Measurements from ENCODE around the gene ANKRD42.

Gene ANKRD42

DNA sequence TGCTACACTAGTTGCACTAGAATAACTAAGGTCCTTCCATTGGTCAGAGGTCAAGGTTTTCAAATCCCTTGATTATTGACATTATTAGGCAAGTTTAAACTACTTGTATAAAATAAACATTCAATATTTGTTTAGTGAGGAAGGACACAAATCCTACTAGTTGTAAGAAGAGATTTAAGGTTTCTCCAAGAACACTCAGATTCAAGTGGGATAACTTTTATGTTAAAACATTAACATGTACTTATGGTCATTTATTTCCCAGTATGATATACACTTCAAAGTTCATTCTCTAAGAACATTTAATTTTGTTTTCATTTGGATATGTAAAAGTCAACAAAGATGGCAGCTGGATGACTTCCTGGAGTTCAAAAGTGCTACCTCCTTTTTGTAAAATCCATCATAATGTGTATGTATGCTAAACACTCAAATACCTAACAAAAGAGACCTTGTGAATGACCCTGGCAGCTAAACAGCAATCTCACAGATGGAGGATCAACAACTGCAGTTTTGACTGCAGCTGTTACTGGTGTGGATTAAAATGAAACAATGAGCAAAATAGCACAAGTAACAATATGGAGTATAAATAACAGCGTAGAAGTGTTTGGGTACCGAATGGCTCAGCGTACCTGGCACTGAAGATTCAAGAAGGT is 91.1 kb downstream of the ANKRD42 start:
- Histone ChIP-seq H3K4me1 (no peaks in the 10 kb centered on the region), H3K9me3 (no peaks in the 10 kb centered on the region), H3K27me3 (no peaks in the 10 kb centered on the region), H3K4me3 (ENCODE audit: low read depth, low read length) (peak overlapping the region; percentile 93), H3K36me3 (no peaks in the 10 kb centered on the region; the same call in 1 of the 2 replicates)
- TF ChIP-seq, protein P1, sequence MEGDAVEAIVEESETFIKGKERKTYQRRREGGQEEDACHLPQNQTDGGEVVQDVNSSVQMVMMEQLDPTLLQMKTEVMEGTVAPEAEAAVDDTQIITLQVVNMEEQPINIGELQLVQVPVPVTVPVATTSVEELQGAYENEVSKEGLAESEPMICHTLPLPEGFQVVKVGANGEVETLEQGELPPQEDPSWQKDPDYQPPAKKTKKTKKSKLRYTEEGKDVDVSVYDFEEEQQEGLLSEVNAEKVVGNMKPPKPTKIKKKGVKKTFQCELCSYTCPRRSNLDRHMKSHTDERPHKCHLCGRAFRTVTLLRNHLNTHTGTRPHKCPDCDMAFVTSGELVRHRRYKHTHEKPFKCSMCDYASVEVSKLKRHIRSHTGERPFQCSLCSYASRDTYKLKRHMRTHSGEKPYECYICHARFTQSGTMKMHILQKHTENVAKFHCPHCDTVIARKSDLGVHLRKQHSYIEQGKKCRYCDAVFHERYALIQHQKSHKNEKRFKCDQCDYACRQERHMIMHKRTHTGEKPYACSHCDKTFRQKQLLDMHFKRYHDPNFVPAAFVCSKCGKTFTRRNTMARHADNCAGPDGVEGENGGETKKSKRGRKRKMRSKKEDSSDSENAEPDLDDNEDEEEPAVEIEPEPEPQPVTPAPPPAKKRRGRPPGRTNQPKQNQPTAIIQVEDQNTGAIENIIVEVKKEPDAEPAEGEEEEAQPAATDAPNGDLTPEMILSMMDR (IDR thresholded peaks at IDR 0.05; ENCODE audit: low read depth, low read length) = no peak
- DNase-seq = no peak

DNA sequence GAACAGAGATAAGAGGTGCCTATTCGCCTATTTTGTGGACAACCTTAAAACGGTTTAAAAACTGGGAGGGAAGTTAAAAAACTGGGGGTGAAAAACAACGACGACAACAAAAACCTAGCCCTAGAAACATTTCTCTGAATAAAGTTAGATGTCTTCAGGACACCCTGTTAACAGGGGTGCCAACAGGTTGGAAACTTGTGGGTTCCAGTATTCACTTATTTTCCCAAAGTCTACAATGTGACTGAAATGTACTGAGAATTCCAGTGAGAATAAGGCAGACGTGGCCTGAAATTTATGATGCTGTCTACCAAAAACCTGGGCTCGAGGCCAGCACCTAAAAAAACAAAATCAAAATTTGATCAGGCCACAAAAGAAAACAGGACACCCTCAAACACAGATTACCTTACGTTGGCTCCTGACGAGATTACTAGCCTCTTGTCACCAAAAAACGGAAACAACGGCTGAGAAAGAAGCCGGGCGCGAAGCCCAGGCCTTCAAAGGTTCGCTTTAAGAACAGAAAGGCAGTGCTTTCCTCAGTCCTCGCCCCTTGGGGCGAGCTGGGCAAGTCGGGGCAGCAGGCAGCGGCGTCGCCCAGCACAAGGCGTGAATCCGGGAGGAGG is 91.7 kb downstream of the ANKRD42 start:
- Histone ChIP-seq H3K4me3 (ENCODE audit: low read depth, low read length) (peak overlapping the region; percentile 93), H3K9me3 (no peaks in the 10 kb centered on the region), H3K36me3 (no peaks in the 10 kb centered on the region), H3K4me1 (no peaks in the 10 kb centered on the region), H3K27me3 (no peaks in the 10 kb centered on the region)
- DNase-seq = no peak
- TF ChIP-seq, protein P1 (IDR thresholded peaks at IDR 0.05; ENCODE audit: low read depth, low read length) = no peak

DNA sequence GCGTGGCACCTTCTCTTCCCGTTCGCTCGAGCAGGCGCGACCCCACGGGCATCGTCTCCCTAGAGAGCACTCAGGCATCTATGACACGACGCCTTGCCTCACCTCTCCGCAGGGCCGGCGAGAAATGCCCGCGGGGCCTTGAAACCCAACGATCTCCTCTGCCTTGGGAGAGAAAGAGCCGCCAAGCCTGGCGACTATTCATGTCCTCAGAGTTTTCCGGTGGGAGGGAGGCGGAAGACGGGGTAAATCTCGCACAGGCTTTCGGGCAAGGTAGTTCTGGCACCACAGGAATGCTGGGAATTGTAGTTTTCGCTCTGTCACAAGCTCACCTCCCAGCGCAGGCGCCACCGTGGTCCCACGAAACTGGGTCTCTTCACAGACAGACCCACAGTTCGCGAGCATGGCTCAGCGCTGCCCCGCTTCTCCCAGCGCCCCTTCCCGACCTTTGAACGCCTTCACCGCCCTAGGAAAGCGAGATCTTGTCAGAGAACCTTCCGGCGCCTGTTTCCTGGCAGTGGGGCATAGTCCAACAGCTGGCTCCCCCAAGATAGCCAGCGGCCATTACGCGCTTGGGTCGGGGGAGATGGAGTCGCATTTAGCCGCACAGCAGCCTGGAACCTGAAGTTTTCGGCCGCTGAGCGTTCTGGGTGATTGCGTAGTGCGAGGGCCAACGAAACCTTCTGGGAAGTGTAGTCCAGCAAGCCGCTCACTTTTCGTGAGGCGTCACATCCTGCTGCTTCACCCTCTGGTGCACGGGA is 92.4 kb downstream of the ANKRD42 start, which contains the start of gene CCDC90B:
Gene CCDC90B, minus strand, starts transcription at position 597 of the 758 bp plus-strand sequence. Its CDS starts 395 bp downstream, at position 202.
- peak; percentile 95 for DNase-seq
- TF ChIP-seq, protein P1 (IDR thresholded peaks at IDR 0.05; ENCODE audit: low read depth, low read length) = peak; percentile 46; the same call in 1 of the 2 replicates
- Histone ChIP-seq H3K36me3 (no peaks in the 10 kb centered on the region), H3K4me1 (no peaks in the 10 kb centered on the region), H3K4me3 (ENCODE audit: low read depth, low read length) (peak within 1 kb of the TSS; percentile 93), H3K27me3 (no peaks in the 10 kb centered on the region), H3K9me3 (no peaks in the 10 kb centered on the region)

DNA sequence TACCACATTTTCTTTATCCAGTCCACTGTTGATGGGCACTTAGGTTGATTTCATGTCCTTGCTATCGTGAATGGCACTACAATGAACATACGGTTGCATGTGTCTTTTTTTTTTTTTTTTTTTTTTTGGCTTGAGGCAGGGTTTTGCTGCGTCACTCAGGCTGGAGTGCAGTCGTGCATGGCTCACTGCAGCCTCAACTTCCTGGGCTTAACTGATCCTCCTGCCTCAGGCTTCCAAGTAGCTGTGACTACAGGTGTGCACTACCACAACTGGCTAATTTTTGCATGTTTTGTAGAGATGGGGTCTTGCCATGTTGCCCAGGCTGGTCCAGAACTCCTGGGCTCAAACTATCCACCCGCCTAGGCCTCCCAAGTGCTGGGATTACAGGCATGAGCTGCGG is 94.1 kb downstream of the ANKRD42 start:
- H3K36me3 ChIP-seq = no peaks in the 10 kb centered on the region
- no peak overlapping the region for H3K4me3 ChIP-seq (ENCODE audit: low read depth, low read length)
- no peak for DNase-seq
- no peaks in the 10 kb centered on the region for H3K9me3 ChIP-seq
- H3K27me3 ChIP-seq = no peaks in the 10 kb centered on the region
- H3K4me1 ChIP-seq = no peaks in the 10 kb centered on the region
- TF ChIP-seq, protein P1 (IDR thresholded peaks at IDR 0.05; ENCODE audit: low read depth, low read length) = no peak

DNA sequence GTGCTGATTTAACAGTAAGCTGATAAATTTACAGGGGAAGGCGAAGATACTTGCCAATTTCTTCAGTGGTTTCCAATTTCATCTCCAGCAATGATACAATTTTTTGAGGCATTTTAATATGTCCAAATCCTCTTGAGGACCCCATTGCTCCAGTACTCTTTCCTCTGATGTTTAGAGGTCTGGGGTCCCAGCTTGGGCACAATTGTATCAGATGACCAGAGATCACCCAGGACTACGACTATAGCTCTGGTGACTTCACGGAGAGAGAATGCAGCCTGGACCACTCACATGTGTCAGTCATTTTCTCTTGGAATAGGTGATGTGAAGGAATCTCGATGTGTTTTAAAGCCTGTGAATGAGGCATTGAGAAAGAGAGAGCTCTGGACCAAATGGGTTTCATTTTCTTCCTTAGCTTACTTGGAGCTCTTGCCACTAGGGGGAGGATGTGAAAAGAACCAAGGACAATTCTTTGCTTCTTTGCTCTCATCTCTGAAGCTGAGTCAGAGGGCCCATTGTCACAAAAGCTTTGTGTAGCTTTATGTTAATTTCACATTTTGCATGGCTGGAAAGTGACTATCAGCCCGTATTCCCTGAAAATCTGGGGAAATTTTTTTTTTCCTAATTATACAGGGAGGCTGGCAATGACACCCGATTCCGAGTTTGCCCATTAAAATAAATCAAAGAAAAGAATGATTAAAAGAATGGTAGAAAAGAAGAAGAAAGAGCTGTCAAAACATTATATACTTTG is 99.4 kb downstream of the ANKRD42 start:
- TF ChIP-seq, protein P1 (IDR thresholded peaks at IDR 0.05; ENCODE audit: low read depth, low read length) = peak; percentile 91
- Histone ChIP-seq H3K9me3 (no peaks in the 10 kb centered on the region), H3K4me3 (ENCODE audit: low read depth, low read length) (peak overlapping the region; percentile 32), H3K36me3 (no peaks in the 10 kb centered on the region), H3K27me3 (no peaks in the 10 kb centered on the region), H3K4me1 (no peaks in the 10 kb centered on the region)
- peak; percentile 52 for DNase-seq
